ENCODE measurements around the gene EVI5.

Gene EVI5

DNA sequence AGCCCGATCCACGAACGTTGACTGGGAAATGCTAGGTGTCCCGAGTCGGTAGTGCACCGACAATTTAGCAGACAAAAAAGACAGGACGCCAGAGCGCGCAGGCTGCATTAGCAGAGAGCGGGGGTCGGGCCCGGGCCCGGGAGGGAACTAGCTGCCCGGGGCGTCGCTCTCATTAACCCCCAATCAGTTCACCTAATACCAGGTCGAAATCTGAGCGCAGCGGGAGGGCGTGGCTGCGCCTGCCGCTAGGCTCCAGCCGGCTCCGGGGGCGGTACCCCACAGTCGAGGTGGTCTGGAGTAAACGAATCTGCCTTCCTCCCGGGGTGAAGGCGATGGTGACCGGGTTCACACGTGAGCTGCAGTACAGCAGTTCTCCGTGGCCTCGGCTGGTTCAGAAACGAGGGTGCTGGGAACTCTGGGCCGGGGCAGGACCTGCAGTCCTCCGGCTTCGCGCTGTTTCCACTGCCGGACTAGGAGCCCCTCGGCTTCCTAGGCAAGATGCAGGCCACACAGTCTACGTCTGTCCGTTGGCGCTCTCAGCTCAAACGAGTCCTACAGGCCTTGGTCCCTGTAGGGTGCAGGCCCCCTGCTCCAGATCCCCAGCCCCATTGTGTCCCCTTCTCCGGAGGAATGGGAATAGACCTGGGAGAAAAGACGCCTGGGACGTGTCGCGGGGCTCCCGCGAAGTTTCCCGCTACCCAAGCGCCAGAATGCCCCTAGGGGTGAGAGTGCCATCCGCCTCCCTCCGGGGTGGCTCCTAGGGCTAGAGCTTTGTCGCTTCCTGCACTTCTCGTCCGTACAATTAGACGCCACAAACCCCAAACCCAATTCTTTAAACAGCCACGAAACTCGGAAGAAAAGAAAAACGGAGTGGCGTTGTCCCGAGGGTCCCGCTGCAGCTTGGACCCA lies 300.2 kb downstream of the EVI5 start:
- in situ Hi-C loops (cut with HindIII; ENCODE audit: low sequenced_read_pairs) = no loop called here
- H3K4me3 ChIP-seq (ENCODE audit: low read depth, low read length) = peak overlapping the region; percentile 50
- TF ChIP-seq, protein P1, sequence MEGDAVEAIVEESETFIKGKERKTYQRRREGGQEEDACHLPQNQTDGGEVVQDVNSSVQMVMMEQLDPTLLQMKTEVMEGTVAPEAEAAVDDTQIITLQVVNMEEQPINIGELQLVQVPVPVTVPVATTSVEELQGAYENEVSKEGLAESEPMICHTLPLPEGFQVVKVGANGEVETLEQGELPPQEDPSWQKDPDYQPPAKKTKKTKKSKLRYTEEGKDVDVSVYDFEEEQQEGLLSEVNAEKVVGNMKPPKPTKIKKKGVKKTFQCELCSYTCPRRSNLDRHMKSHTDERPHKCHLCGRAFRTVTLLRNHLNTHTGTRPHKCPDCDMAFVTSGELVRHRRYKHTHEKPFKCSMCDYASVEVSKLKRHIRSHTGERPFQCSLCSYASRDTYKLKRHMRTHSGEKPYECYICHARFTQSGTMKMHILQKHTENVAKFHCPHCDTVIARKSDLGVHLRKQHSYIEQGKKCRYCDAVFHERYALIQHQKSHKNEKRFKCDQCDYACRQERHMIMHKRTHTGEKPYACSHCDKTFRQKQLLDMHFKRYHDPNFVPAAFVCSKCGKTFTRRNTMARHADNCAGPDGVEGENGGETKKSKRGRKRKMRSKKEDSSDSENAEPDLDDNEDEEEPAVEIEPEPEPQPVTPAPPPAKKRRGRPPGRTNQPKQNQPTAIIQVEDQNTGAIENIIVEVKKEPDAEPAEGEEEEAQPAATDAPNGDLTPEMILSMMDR (IDR thresholded peaks at IDR 0.05; ENCODE audit: low read depth, low read length, missing control alignments) = no peak
- DNase-seq (ENCODE audit: low read depth) = no peak

DNA sequence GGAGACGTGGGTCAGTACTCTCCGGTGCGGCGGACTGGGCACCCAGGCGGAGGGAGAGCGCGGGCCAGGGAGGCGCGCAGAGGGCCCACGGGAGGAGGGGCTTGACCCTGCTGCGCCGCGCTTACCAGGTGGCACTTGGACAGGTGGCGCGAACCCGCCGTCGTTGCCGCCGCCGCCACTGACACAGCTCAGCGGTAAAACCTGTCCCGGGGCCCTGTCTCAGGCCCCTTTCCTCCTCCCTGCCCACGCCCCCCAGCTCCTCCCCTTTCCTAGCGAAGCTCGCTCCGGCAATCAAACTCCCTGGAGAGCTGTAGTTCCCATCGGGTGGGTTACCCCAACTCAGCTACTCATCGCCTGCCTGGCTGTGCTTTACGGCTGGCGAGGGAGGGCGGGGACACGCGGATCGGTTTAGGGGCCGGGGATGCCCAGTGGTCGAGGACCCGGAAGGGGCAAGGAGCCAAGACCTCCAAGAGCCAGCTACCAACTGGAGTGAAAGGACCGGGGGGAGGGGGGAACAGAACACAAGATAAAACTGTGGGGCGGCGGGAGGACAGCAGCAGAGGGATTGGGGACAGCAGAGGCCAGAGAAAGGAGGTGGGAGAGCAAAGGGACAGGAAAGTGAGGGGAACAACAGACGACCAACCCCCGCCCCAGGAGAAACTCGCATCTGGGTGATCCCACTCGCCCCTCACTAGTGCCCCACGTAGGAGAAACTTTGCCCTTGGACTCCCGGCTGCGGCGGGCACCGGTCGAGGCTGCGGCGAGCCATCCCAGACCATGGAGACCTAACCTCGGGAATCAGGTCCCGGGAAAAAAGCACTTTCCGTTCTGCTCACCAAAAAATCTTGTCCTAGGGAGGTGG lies 301.1 kb downstream of the EVI5 start:
- TF ChIP-seq, protein P1 (IDR thresholded peaks at IDR 0.05; ENCODE audit: low read depth, low read length, missing control alignments) = no peak
- in situ Hi-C loops (cut with HindIII; ENCODE audit: low sequenced_read_pairs) = no loop called here
- no peak for DNase-seq (ENCODE audit: low read depth)
- no peak overlapping the region for H3K4me3 ChIP-seq (ENCODE audit: low read depth, low read length)

DNA sequence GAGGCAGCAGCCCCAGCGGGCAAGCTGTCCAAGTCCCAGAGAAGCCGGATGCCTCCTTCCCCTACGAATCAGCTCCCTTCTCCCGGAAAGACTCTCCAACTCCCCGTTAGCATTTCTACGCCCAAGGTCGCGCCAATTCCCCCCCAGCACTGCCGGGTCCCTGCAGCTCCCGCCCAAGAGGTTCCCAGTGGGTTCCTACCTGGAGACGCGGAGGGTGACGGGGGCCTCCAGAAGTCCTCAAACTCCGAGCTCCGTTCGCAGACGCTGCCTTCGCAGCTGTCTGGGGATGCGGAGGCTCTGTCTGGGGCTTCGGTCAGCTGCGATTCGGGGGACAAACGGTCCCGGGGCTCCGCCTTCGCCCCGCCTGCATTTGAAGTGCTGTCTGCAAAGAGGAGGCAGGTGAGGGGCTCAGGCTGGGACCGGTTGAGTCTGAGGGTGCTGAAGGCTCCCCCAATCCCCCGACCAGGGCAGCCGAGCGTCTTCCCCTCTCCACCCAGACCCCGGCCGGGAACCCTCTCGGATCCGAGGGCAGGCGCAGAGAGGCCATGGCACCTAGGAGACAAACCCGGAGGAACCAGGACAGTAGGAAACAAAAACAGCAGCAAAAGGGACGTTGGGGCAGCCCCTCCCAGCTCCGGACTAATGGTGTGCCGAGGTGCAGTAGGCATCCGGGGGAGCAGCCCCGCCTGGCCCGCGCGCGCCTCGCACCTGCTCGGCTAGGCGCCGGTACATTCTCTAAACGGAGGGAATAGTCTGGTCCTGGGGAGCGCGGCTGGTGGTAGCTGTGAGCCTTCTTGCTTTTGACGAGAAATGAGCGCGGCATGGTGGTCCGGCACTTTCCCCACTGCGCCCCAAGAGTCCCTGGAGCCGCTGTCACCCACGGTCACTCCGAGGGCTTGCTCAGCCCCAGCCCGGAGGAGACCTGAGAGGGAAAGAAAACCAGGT lies 302.0 kb downstream of the EVI5 start:
- DNase-seq (ENCODE audit: low read depth) = no peak
- H3K4me3 ChIP-seq (ENCODE audit: low read depth, low read length) = peak overlapping the region; percentile 10
- in situ Hi-C loops (cut with HindIII; ENCODE audit: low sequenced_read_pairs) = no loop called here
- TF ChIP-seq, protein P1 (IDR thresholded peaks at IDR 0.05; ENCODE audit: low read depth, low read length, missing control alignments) = no peak

DNA sequence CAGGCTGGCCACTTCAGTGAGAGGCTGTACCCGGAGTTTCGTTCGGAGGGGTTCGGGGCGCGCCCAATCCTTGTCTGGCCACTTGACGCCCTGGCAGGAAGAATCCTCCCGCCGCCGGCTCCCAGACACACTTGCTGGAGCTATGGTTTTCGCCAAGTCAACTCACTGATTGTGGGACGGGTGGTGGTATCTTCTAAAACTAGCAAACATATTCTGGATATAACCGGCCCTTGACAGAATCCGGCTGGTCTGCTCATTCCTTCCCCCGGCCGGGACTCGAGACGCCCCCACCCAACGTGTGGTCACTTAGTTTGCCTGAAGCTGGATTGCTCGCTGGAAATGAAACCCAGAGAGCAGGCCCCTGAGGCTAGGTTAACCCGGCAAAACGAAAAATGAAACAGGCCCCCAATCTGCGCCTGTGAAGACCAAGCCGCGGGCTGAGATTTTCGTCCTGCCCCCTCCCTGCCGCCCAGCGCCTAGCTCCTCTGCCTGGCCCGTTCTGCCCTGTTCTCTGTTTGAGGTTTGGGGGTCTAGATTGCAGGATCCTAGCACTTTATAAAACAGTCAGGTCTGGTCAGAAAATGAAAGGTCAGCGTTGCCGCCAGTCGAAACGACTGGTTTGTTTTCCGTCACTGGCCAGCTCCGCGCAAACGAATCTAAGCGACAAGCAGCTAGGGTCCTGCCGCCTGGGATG lies 302.8 kb downstream of the EVI5 start:
- in situ Hi-C loops (cut with HindIII; ENCODE audit: low sequenced_read_pairs) = no loop called here
- no peak for DNase-seq (ENCODE audit: low read depth)
- peak overlapping the region; percentile 10 for H3K4me3 ChIP-seq (ENCODE audit: low read depth, low read length)
- TF ChIP-seq, protein P1 (IDR thresholded peaks at IDR 0.05; ENCODE audit: low read depth, low read length, missing control alignments) = no peak

DNA sequence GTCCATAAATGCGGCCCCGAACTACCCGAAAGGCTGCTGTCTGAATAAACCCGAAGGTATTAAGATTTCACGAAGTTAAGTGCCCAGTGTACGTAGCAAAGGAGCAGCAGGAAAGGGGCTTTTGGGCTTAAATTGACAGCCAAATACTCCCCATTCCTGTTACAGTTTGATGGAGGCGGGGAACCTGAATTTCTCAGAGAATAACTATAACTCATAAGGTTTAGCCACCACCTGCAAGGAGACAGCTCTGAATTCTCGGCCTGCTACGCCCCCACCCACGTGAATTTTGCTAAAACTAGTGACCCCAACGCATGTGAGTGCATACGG lies 303.3 kb downstream of the EVI5 start:
- TF ChIP-seq, protein P1 (IDR thresholded peaks at IDR 0.05; ENCODE audit: low read depth, low read length, missing control alignments) = no peak
- no peak overlapping the region for H3K4me3 ChIP-seq (ENCODE audit: low read depth, low read length)
- in situ Hi-C loops (cut with HindIII; ENCODE audit: low sequenced_read_pairs) = no loop called here
- no peak for DNase-seq (ENCODE audit: low read depth)
